Naive B cell (primary cell): ENCODE results near the gene SLC27A2. TPM values are rescaled to one million over a fixed set of nuclear protein-coding genes. Genes with fewer than 3 reads are reported as not detected.
"Not testable (repeated sequence)": the region's sequence is repeated elsewhere in the genome, so short reads cannot be mapped to it uniquely, and the experiment has no call there.

Experiments used
- ATAC-seq, 2 donors: fragments of 150-1000 bp; cut with Tn5 transposase; 2 replicates each; pipeline ENCODE4 v1.10.0; 2021; ENCODE audit warnings: low read depth in 2 of 2, mild to moderate bottlenecking in 2 of 2, moderate library complexity in 2 of 2
- DNase-seq: peaks from one replicate; pipeline ENCODE4 v3.0.0; 2022
- H3K27ac Mint-ChIP-seq, 6 donors: one replicate each; pipeline ENCODE4 v1.8.0; 2020 to 2022; ENCODE audit warnings: mild to moderate bottlenecking in 6 of 6, mixed read lengths in 6 of 6, moderate library complexity in 5 of 6, inconsistent platforms in 2 of 6
- H3K27me3 Mint-ChIP-seq, 3 donors: one replicate each; pipeline ENCODE4 v1.8.0; 2021 to 2022; ENCODE audit warnings: mixed read lengths in 3 of 3, mild to moderate bottlenecking in 1 of 3
- H3K36me3 Mint-ChIP-seq, 2 donors: one replicate each; pipeline ENCODE4 v1.8.0; 2020 to 2022; ENCODE audit warnings: mixed read lengths in 2 of 2, inconsistent platforms in 1 of 2, mild to moderate bottlenecking in 1 of 2
- H3K4me1 Mint-ChIP-seq, 3 donors: one replicate each; pipeline ENCODE4 v1.8.0; 2020 to 2022; ENCODE audit warnings: mixed read lengths in 3 of 3, inconsistent platforms in 1 of 3, mild to moderate bottlenecking in 1 of 3, moderate library complexity in 1 of 3
- H3K4me3 Mint-ChIP-seq, 8 donors: one replicate each; pipeline ENCODE4 v1.8.0; 2020 to 2022; ENCODE audit warnings: mild to moderate bottlenecking in 8 of 8, mixed read lengths in 8 of 8, moderate library complexity in 8 of 8, inconsistent platforms in 2 of 8
- H3K9me3 Mint-ChIP-seq, 7 donors: one replicate each; pipeline ENCODE4 v1.8.0; 2020 to 2022; ENCODE audit warnings: mixed read lengths in 7 of 7, mild to moderate bottlenecking in 5 of 7, inconsistent platforms in 2 of 7, moderate library complexity in 1 of 7
- polyA plus RNA-seq, 6 donors: library from polyadenylated mRNA; unstranded; fragments of 300-500 nt; fragmentation: Illumina TruSeq; gene quantifications; one replicate each; pipeline ENCODE4 v1.2.3, GENCODE V29; 2021; ENCODE audit warnings: low read depth in 6 of 6

SLC27A2 gene
- 1 to 10 TPM in 1 of 6 donors, under 1 TPM in 1, not detected in 4; 0.13 to 1.0 TPM for polyA plus RNA-seq

DNA sequence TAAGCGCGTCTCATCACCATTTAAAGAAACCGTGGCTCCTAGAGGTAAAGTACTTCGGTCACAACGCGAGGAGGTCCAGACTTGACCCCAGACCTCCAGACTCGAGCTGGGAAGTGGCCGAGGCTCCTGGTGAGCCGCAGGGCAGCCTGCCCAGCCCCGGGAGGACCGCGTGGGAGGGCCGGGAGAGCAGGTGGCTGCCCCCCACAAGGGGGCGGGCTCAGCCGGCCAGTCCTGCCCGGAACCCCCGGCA is at the start of gene SLC27A2:
Gene SLC27A2, plus strand, starts transcription at position 228 of the 250 bp plus-strand sequence. CDS start 232 bp downstream, outside the sequence.
- Mint-ChIP-seq H3K9me3 (no peaks in the 10 kb centered on the region), H3K27ac (peak within 1 kb of the TSS in 4 of 6 donors; percentile 2 to 87 (median 62)), H3K36me3 (no peaks in the 10 kb centered on the region), H3K4me1 (peaks cover 7 to 12% (median 12%) of the 10 kb centered on the region in 3 donors), H3K27me3 (peaks cover 23 to 35% (median 31%) of the 10 kb centered on the region in 3 donors), H3K4me3 (peak within 1 kb of the TSS; percentile 85 to 95 (median 94))
- ATAC-seq, result peak in 1 of 2 donors; percentile 79
- no peak for DNase-seq

- H3K27ac Mint-ChIP-seq, DNase-seq, H3K36me3 Mint-ChIP-seq, H3K4me1 Mint-ChIP-seq, H3K9me3 Mint-ChIP-seq, H3K27me3 Mint-ChIP-seq, ATAC-seq: not testable (repeated sequence)
- peak overlapping the region in 1 of 8 donors; percentile 32 for H3K4me3 Mint-ChIP-seq
Observed at GRCh38 chr15:50132251-50132984, 49.6 kb upstream of the SLC27A2 start.

DNA sequence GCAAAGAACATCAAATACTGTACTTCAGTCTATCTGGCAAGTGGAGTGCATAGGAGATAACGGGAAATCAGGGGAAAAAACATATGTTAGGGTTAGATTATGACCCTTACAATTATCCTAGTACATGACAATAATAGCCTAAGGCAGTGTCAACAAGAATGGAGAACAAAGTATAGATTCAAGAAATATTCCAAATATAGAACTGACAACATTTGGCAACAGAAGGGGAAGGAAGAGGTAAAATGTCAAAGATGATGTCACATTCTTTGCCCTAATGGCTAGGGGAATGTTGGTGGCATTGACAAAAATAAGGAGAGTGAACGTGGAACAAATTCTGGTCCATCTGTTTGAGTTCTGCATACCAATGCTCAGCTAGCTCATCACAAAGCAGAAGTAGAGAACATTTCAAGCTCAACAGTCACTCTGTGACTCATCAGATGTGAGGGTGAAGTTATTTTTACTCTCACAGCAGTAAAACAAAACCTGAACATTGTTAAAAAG is 47.4 kb upstream of the SLC27A2 start:
- Mint-ChIP-seq H3K4me3 (no peak overlapping the region), H3K27ac (no peak overlapping the region), H3K36me3 (no peaks in the 10 kb centered on the region), H3K27me3 (no peaks in the 10 kb centered on the region), H3K9me3 (peaks cover 0 to 6% (median 1%) of the 10 kb centered on the region in 7 donors), H3K4me1 (peaks cover 0 to 6% (median 5%) of the 10 kb centered on the region in 3 donors)
- ATAC-seq (peak in 1 of 2 donors; percentile 21), DNase-seq (no peak)

DNA sequence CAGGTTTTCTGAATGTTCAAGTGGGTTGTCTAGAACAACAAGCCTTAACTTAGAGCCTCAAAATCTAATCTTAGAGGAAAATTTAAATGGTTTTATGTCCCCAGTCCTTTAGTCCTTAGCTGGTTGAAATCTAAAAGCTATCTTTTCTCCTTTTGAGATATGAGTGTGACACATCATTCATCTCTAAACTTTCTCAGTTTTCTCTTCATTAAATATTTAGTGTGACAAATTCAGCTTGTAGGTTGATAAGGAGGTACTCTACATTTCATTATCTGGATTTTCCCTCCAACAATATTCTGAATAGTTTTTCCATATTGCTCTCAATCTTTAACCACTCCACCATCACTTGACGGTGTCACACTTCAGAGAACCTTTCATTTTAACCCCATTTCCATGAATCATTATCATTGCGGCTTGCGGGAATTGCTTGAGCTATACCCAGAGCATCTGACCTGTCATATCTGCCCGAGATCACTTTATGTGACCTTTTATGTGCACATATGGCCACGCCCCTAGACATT is 46.9 kb upstream of the SLC27A2 start:
- peaks cover 0 to 6% (median 5%) of the 10 kb centered on the region in 3 donors for H3K4me1 Mint-ChIP-seq

DNA sequence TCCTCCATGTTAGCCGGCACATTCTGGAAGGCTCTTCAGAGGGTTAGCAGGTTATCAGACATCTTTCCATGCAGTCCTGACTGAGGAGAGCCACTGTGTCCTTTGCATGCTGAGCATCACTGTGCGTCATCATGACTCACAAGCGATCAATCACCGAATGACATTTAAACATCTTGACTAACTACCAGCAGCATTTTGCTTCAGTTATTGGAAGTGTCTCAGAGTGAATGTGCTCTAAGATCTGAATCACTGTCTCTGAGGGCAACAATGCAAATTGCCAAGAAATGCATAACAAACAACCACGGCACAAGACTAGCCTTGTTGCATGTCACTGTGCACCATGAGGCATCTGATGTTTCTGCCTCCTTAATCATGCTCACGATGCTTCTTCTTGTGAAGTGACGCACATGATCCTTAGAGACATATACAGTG is 44.6 kb upstream of the SLC27A2 start:
- H3K27ac Mint-ChIP-seq, result no peak overlapping the region
- H3K4me3 Mint-ChIP-seq, result no peak overlapping the region
- no peak for ATAC-seq
- no peaks in the 10 kb centered on the region for H3K27me3 Mint-ChIP-seq
- H3K9me3 Mint-ChIP-seq, result peaks cover 0 to 4% (median 0%) of the 10 kb centered on the region in 7 donors
- DNase-seq, result no peak
- no peaks in the 10 kb centered on the region for H3K36me3 Mint-ChIP-seq
- H3K4me1 Mint-ChIP-seq, result peaks cover 0 to 6% (median 5%) of the 10 kb centered on the region in 3 donors

More for the DNA sequence above, 46.9 kb upstream of the SLC27A2 start:
- ATAC-seq (no peak), DNase-seq (no peak)
- H3K27me3 Mint-ChIP-seq, result no peaks in the 10 kb centered on the region
- H3K36me3 Mint-ChIP-seq, result no peaks in the 10 kb centered on the region
- H3K9me3 Mint-ChIP-seq, result peaks cover 0 to 6% (median 1%) of the 10 kb centered on the region in 7 donors
- H3K27ac Mint-ChIP-seq, result peak overlapping the region in 1 of 6 donors; percentile 45
- H3K4me3 Mint-ChIP-seq, result no peak overlapping the region

DNA sequence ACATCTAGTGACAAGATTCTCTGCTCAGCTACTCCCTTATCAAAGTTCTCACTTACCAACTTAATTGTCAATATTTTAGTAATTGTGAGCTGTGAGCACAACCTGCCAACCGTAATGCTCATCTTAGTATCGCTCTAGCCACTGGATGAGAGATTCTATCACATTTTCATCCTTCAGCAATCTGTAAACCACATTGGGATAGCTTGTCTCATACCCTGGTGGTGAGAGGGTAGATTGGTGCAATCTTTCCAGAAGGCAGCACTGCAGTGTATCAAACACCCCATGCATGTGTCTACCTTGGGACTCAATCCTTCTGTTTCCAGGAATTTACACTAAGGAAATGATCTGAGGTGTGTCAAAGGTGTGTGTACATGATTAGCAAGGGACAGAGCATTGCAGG is 44.1 kb upstream of the SLC27A2 start:
- Mint-ChIP-seq H3K27me3 (no peaks in the 10 kb centered on the region), H3K9me3 (no peaks in the 10 kb centered on the region), H3K36me3 (no peaks in the 10 kb centered on the region)

GRCh38 chr15:50138391-50138790 is 43.6 kb upstream of the SLC27A2 start:
- no peak overlapping the region for H3K4me3 Mint-ChIP-seq
- DNase-seq (no peak), ATAC-seq (no peak)
- no peak overlapping the region for H3K27ac Mint-ChIP-seq
- no peaks in the 10 kb centered on the region for H3K36me3 Mint-ChIP-seq
- H3K27me3 Mint-ChIP-seq, result no peaks in the 10 kb centered on the region
- H3K9me3 Mint-ChIP-seq, result no peaks in the 10 kb centered on the region
- peaks cover 0 to 6% (median 5%) of the 10 kb centered on the region in 3 donors for H3K4me1 Mint-ChIP-seq

More for the DNA sequence above, 44.1 kb upstream of the SLC27A2 start:
- peaks cover 0 to 6% (median 5%) of the 10 kb centered on the region in 3 donors for H3K4me1 Mint-ChIP-seq
- H3K4me3 Mint-ChIP-seq, result no peak overlapping the region
- DNase-seq (no peak), ATAC-seq (no peak)
- H3K27ac Mint-ChIP-seq, result no peak overlapping the region

GRCh38 chr15:50140098-50140497 is 41.9 kb upstream of the SLC27A2 start:
- ATAC-seq (no peak), DNase-seq (no peak)
- no peak overlapping the region for H3K27ac Mint-ChIP-seq
- no peak overlapping the region for H3K4me3 Mint-ChIP-seq
- H3K9me3 Mint-ChIP-seq, result no peaks in the 10 kb centered on the region
- H3K4me1 Mint-ChIP-seq, result no peaks in the 10 kb centered on the region
- no peaks in the 10 kb centered on the region for H3K27me3 Mint-ChIP-seq
- H3K36me3 Mint-ChIP-seq, result no peaks in the 10 kb centered on the region

DNA sequence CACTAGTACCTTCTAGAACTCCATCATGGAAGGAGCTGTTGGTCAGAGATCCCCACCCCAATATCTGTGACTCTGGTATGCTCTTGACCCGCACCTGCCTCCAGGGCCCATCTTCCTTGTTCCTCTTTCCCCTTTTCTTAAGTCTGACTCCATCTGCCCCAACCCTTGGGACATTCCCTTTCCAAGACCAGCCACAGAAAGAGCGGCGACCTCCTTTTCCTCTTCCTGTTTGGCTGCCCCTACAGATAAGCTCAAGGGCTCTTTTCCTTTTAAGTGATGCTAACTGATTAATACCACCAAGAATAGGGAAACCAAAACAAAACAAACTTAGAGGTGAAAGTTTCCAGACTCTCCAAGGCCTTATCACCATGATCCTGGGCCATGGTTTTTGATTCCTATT is 41.0 kb upstream of the SLC27A2 start:
- H3K27ac Mint-ChIP-seq, result no peak overlapping the region
- no peaks in the 10 kb centered on the region for H3K36me3 Mint-ChIP-seq
- DNase-seq (no peak), ATAC-seq (no peak)
- no peak overlapping the region for H3K4me3 Mint-ChIP-seq
- H3K4me1 Mint-ChIP-seq, result peaks cover 0 to 5% (median 0%) of the 10 kb centered on the region in 3 donors
- H3K27me3 Mint-ChIP-seq, result no peaks in the 10 kb centered on the region
- no peaks in the 10 kb centered on the region for H3K9me3 Mint-ChIP-seq

DNA sequence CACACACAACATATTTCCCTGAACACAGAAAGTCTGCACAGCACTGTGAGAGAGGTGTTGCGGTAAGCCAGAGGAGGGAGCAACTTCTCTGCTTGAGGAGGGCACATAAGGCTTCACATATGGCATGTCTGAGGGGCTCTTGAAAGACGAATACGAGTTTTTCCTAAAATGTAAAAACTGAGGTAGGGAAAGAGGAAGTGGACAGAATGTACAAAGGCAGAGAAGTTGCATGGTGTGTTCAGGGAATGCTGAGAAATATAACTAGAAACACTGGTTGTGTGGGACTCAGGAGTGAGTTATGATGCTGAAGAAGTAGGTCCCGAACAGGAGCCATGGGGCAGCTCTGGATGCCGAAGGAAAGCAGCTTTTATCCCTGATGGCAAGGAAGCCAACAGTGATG is 40.1 kb upstream of the SLC27A2 start:
- no peak for ATAC-seq
- H3K9me3 Mint-ChIP-seq, result no peaks in the 10 kb centered on the region
- peak overlapping the region in 1 of 6 donors; percentile 4 for H3K27ac Mint-ChIP-seq
- no peak overlapping the region for H3K4me3 Mint-ChIP-seq
- H3K27me3 Mint-ChIP-seq, result no peaks in the 10 kb centered on the region
- no peak for DNase-seq
- H3K36me3 Mint-ChIP-seq, result no peaks in the 10 kb centered on the region
- H3K4me1 Mint-ChIP-seq, result peaks cover 0 to 5% (median 0%) of the 10 kb centered on the region in 3 donors

DNA sequence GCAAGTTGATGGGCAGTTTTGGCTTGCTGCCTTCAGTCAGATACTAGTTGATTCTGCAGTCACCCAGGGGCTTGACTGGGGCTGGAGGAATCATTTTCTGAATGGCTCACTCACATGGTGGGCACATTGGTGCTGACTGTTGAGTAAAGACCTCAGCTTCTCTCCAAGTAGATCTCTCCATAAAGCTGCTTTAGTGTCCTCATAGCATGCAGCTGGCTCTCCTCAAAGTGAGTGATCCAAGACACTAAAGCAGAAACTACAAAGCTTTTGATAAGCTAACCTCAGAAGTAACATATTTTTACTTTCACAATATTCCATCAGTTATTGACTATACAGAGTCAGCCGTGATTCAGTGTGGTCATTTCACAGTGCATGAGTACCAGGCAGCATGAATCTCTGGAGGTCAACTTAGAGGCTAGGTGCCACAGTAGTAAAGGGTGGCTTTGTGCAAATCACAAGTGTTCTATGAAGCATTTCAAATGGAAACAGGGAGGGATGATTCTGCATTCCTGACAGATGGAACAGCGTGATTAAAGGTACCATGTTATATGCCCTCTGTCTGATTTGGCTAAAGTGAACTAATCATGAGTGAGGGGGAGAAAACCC is 38.6 kb upstream of the SLC27A2 start:
- Mint-ChIP-seq H3K4me1 (peaks cover 0 to 5% (median 0%) of the 10 kb centered on the region in 3 donors), H3K27me3 (no peaks in the 10 kb centered on the region), H3K36me3 (no peaks in the 10 kb centered on the region), H3K4me3 (no peak overlapping the region), H3K9me3 (no peaks in the 10 kb centered on the region), H3K27ac (no peak overlapping the region)
- ATAC-seq (no peak), DNase-seq (no peak)

DNA sequence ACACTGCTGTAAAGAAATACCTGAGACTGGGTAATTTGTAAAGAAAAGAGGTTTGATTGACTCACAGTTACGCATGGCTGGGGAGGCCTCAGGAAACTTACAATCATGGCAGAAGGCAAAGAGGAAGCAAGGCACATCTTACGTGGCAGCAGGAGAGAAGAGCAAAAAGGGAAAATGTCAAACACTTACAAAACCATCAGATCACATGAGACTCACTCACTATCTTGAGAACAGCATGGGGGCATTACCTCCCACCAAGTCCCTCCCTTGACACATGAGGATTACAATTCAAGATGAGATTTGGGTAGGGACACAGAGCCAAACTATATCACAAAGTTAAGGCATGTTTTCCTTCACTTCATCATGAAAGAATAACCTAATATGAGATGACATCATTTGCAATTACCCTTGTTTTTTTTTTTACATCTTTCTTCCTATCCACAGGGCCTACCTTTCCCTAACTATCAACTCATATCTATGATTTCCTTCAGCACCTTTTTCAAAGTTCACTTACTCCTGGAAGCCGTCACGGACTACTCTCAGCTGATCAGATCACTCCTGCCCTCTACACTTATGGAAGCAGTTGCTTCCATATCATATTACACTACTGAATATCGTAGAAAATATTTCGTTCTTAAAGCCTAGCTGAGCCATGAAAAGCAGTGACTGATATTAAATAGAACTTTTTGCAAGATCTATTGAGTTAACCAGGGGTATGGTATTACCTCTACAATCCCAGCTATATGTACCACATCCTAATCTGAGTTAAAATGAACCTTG is 37.5 kb upstream of the SLC27A2 start:
- Mint-ChIP-seq H3K36me3 (no peaks in the 10 kb centered on the region), H3K27ac (peak overlapping the region in 1 of 6 donors; percentile 40), H3K4me3 (no peak overlapping the region), H3K4me1 (peaks cover 0 to 5% (median 0%) of the 10 kb centered on the region in 3 donors), H3K9me3 (no peaks in the 10 kb centered on the region), H3K27me3 (no peaks in the 10 kb centered on the region)
- no peak for DNase-seq
- ATAC-seq, result no peak

- Mint-ChIP-seq H3K36me3 (no peaks in the 10 kb centered on the region), H3K4me3 (no peak overlapping the region), H3K4me1 (peaks cover 0 to 5% (median 0%) of the 10 kb centered on the region in 3 donors), H3K27me3 (no peaks in the 10 kb centered on the region), H3K9me3 (no peaks in the 10 kb centered on the region), H3K27ac (no peak overlapping the region)
- ATAC-seq (no peak), DNase-seq (peak; percentile 28)
Observed at GRCh38 chr15:50145451-50145872, 36.5 kb upstream of the SLC27A2 start.
